Measurements from ENCODE around the gene ATG14. TPM values are rescaled to one million over a fixed set of nuclear protein-coding genes. Genes with fewer than 3 reads are reported as not detected.

ATG14 gene
- total and polyA plus RNA-seq, 2 experiments from 2014 or later: 3.8 to 14.7 TPM

GRCh38 chr14:55410876-55411275 lies 754 bp downstream of the ATG14 start:
- WGBS, 2 experiments (ENCODE audit: low coverage in 1 of 2, low lambda C conversion rate in 2 of 2, missing lambda C conversion rate in 2 of 2): 0 to 1% methylated on average over 4 of the region's 4 CpGs
- Histone ChIP-seq H3K9me3 (ENCODE audit: low read depth) (no peaks in the 10 kb centered on the region), H3K27ac (peak overlapping the region; percentile 61), H3F3A (ENCODE audit: insufficient read depth) (peaks cover 3% of the 10 kb centered on the region; the same call in 1 of the 2 replicates), H3K79me2 (ENCODE audit: insufficient read depth) (peaks cover 58% of the 10 kb centered on the region), H3K9ac (peak overlapping the region; percentile 96), H2AFZ (peak overlapping the region; percentile 96), H3K36me3 (ENCODE audit: low read depth) (no peaks in the 10 kb centered on the region), H4K20me1 (ENCODE audit: insufficient read depth) (no peaks in the 10 kb centered on the region), H3K27me3 (replicated peaks; ENCODE audit: insufficient read depth) (no peaks in the 10 kb centered on the region), H3K4me2 (ENCODE audit: unreplicated experiment) (peak overlapping the region; percentile 84), H3K9me2 (ENCODE audit: insufficient read depth) (no peaks in the 10 kb centered on the region), H3K4me1 (ENCODE audit: insufficient read depth) (peaks cover 23% of the 10 kb centered on the region), H3K4me3 (peak overlapping the region; percentile 79)
- in situ Hi-C loops (cut with MboI): no loop called here
- peak; percentile 32 for DNase-seq
- TF ChIP-seq EZH2 (IDR thresholded peaks at IDR 0.05; ENCODE audit: insufficient read depth, poor library complexity, severe bottlenecking): no peak
- no peak for TF ChIP-seq EZH2phosphoT487 (IDR thresholded peaks at IDR 0.05; ENCODE audit: insufficient read depth, low read depth)

DNA sequence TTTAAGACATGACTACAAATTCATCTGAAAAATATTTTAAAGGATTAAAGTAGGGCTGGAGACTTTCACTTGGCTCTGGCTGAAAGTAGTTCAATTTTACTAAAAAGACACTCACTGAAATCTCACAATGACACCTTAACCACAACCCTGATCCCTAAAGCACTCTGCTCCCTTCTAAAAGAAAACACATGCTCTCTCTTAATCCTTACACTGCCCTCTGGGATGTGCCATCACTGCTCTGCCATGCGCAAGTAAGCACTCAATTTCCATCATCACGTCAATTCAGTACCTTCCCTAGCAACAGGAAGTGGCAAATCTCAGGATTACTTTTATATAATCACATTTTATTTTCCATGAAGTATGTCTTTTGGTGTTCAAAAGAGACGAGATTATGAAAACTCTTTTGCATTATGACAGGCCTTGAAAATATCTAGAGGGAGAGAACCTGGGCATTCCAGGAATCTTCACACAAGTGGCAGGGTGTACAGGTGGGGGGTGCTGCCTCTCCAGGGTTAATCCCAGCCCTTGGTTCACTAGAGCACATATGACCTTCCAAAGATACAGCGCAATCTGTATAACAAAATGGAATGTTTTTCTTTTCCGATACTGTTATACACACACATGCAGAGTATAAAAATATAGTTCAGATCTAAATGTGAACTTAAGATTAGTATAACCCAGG lies 7.3 kb downstream of the ATG14 start:
- H3K79me2 ChIP-seq (ENCODE audit: insufficient read depth): peaks cover 98% of the 10 kb centered on the region
- H3F3A ChIP-seq (ENCODE audit: insufficient read depth): no peaks in the 10 kb centered on the region
- H3K9ac ChIP-seq: no peak overlapping the region
- 84 to 87% methylated on average over 5 of the region's 5 CpGs for WGBS, 2 experiments (ENCODE audit: low coverage in 1 of 2, low lambda C conversion rate in 2 of 2, missing lambda C conversion rate in 2 of 2)
- H3K9me2 ChIP-seq (ENCODE audit: insufficient read depth): no peaks in the 10 kb centered on the region
- no peaks in the 10 kb centered on the region for H4K20me1 ChIP-seq (ENCODE audit: insufficient read depth)
- no peak overlapping the region for H3K4me3 ChIP-seq
- no peak overlapping the region for H3K27ac ChIP-seq
- no peak overlapping the region for H2AFZ ChIP-seq
- no peaks in the 10 kb centered on the region for H3K9me3 ChIP-seq (ENCODE audit: low read depth)
- H3K4me2 ChIP-seq (ENCODE audit: unreplicated experiment): no peak overlapping the region
- DNase-seq: no peak
- no peak for TF ChIP-seq EZH2 (IDR thresholded peaks at IDR 0.05; ENCODE audit: insufficient read depth, poor library complexity, severe bottlenecking)
- TF ChIP-seq EZH2phosphoT487 (IDR thresholded peaks at IDR 0.05; ENCODE audit: insufficient read depth, low read depth): no peak
- H3K4me1 ChIP-seq (ENCODE audit: insufficient read depth): peaks cover 7% of the 10 kb centered on the region
- no peaks in the 10 kb centered on the region for H3K36me3 ChIP-seq (ENCODE audit: low read depth)
- H3K27me3 ChIP-seq (replicated peaks; ENCODE audit: insufficient read depth): no peaks in the 10 kb centered on the region
- in situ Hi-C loops (cut with MboI): no loop called here

- H3K4me2 ChIP-seq (ENCODE audit: unreplicated experiment): no peak overlapping the region
- peaks cover 88% of the 10 kb centered on the region for H3K79me2 ChIP-seq (ENCODE audit: insufficient read depth)
- TF ChIP-seq EZH2phosphoT487 (IDR thresholded peaks at IDR 0.05; ENCODE audit: insufficient read depth, low read depth): no peak
- TF ChIP-seq EZH2 (IDR thresholded peaks at IDR 0.05; ENCODE audit: insufficient read depth, poor library complexity, severe bottlenecking): no peak
- DNase-seq: no peak
- in situ Hi-C loops (cut with MboI): no loop called here
- 93 to 95% methylated on average over 6 of the region's 6 CpGs for WGBS, 2 experiments (ENCODE audit: low coverage in 1 of 2, low lambda C conversion rate in 2 of 2, missing lambda C conversion rate in 2 of 2)
- no peaks in the 10 kb centered on the region for H4K20me1 ChIP-seq (ENCODE audit: insufficient read depth)
- no peak overlapping the region for H3K9ac ChIP-seq
- H3K36me3 ChIP-seq (ENCODE audit: low read depth): no peaks in the 10 kb centered on the region
- H2AFZ ChIP-seq: no peak overlapping the region
- no peaks in the 10 kb centered on the region for H3K27me3 ChIP-seq (replicated peaks; ENCODE audit: insufficient read depth)
- no peaks in the 10 kb centered on the region for H3K9me3 ChIP-seq (ENCODE audit: low read depth)
- H3K4me1 ChIP-seq (ENCODE audit: insufficient read depth): peaks cover 17% of the 10 kb centered on the region
- no peaks in the 10 kb centered on the region; the same call in 1 of the 2 replicates for H3F3A ChIP-seq (ENCODE audit: insufficient read depth)
- no peaks in the 10 kb centered on the region for H3K9me2 ChIP-seq (ENCODE audit: insufficient read depth)
- no peak overlapping the region for H3K27ac ChIP-seq
- H3K4me3 ChIP-seq: no peak overlapping the region
Measured at GRCh38 chr14:55401751-55402150, 9.9 kb downstream of the ATG14 start.

GRCh38 chr14:55399852-55400251 lies 11.8 kb downstream of the ATG14 start:
- peaks cover 76% of the 10 kb centered on the region for H3K79me2 ChIP-seq (ENCODE audit: insufficient read depth)
- no peak for TF ChIP-seq EZH2 (IDR thresholded peaks at IDR 0.05; ENCODE audit: insufficient read depth, poor library complexity, severe bottlenecking)
- no peak for TF ChIP-seq EZH2phosphoT487 (IDR thresholded peaks at IDR 0.05; ENCODE audit: insufficient read depth, low read depth)
- H3K9ac ChIP-seq: no peak overlapping the region
- H3K36me3 ChIP-seq (ENCODE audit: low read depth): 0 out of 2 replicates have a peak, but pooled peaks cover 4% of the 10 kb centered on the region
- no peaks in the 10 kb centered on the region for H4K20me1 ChIP-seq (ENCODE audit: insufficient read depth)
- H3K4me3 ChIP-seq: no peak overlapping the region
- H3K27me3 ChIP-seq (replicated peaks; ENCODE audit: insufficient read depth): no peaks in the 10 kb centered on the region
- no peak overlapping the region for H2AFZ ChIP-seq
- no peak overlapping the region for H3K27ac ChIP-seq
- WGBS, 2 experiments (ENCODE audit: low coverage in 1 of 2, low lambda C conversion rate in 2 of 2, missing lambda C conversion rate in 2 of 2): 54 to 83% methylated on average over 2 of the region's 2 CpGs
- H3K9me3 ChIP-seq (ENCODE audit: low read depth): no peaks in the 10 kb centered on the region
- H3K9me2 ChIP-seq (ENCODE audit: insufficient read depth): no peaks in the 10 kb centered on the region
- H3K4me1 ChIP-seq (ENCODE audit: insufficient read depth): peaks cover 17% of the 10 kb centered on the region
- in situ Hi-C loops (cut with MboI): no loop called here
- no peaks in the 10 kb centered on the region; the same call in 1 of the 2 replicates for H3F3A ChIP-seq (ENCODE audit: insufficient read depth)
- H3K4me2 ChIP-seq (ENCODE audit: unreplicated experiment): no peak overlapping the region
- DNase-seq: no peak

Measured in GM23248 (cell line).